ENCODE data around the gene CGA. TPM values are rescaled to one million over a fixed set of nuclear protein-coding genes. Genes with fewer than 3 reads are reported as not detected.

CGA gene
- 0.28 TPM in 1 of 2 replicates, not detected in the other for total RNA-seq

DNA sequence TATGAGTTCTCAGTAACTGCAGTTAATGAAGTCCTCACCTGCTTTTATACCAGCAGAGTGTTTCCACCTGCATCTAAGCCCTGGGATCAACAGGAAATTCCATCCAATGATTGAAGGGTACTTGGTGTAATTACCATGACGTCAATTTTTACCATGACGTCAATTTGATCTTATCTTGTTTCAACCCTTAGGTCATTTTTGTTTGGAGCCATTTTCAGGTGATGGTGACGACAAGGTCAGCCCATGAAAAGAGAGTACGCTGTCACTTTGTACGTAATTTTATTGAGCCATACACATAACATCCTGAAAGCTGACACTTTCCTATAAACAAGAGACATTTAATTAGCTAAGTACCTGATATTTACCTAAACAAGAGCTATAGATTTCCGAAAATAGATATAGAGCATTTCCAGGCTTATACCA is at the start of gene CGA:
Gene CGA, minus strand, starts transcription at position 20 of the 423 bp plus-strand sequence. CDS start 6,906 bp downstream, outside the sequence.

Other genes starting within 250 kb of the CGA start
- not detected in 2 replicates for gene HTR1E, start 157.6 kb downstream of the CGA start, total RNA-seq
- gene ZNF292, start 60.5 kb upstream of the CGA start, total RNA-seq, result 20.7 and 42.0 TPM in 2 replicates
- gene SMIM8, start 227.5 kb upstream of the CGA start, total RNA-seq, result 3.3 and 5.4 TPM in 2 replicates
- gene GJB7, start 234.2 kb upstream of the CGA start, total RNA-seq, result not detected in 2 replicates
- 0.77 and 2.0 TPM in 2 replicates for gene C6orf163, start 249.7 kb upstream of the CGA start, total RNA-seq

All from regular cardiac myocyte (primary cell).